Fibroblast of skin of left quadriceps (primary cell): ENCODE measurements around the gene STXBP5.
"Not testable (repeated sequence)": the region's sequence is repeated elsewhere in the genome, so short reads cannot be mapped to it uniquely, and the experiment has no call there.

Source experiments
- DNase-seq, 2 experiments: peaks; one replicate each; pipeline ENCODE4 v3.0.0-alpha.2; 2013; ENCODE audit warnings: low read depth in 2 of 2

Gene STXBP5

DNA sequence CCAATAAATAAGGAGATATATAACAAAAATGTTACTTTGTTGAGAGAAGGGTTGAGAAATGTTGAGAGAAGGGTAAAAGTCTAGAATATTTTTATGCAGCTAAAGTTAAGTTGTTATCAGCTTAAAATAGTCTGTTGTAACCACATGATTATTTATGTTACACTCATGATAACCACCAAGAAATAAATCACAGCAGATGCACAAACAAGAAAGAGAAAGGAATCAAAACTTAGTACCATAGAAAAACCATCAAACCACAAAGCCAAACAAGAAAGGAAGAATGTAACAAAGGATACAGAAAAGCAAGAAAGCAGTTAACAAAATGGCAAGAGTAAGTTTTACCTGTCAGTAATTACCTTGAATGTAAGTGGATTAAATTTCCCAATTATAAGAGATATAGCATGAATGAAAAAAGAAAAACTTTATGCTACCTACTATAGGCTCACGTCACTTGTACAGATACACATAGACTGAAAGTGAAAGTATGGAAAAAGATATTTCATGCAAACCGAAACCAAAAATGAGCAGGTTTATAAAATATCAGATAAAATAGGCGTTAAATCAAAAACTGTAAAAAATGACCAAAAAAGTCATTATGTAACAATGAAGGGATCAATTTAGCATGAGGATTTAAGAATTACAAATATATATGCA lies 93.6 kb downstream of the STXBP5 start:
- no peak for DNase-seq

DNA sequence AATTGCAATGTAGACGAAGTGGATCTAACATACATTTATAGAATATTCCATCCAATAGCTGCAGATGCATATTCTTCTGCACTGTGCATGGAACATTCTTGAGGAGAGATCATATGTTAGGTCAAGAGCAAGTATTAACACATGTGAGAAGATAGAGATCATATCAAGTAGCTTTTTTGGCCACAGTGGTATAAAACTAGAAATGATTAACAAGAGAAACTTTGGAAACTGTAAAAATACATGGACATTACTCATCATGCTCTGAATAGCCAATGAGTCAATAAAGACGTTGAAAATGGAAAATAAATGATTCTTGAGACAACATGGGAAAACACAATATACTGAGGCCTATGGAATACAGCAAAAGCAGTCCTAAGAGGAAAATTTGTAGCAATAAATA lies 94.2 kb downstream of the STXBP5 start:
- DNase-seq: no peak

DNA sequence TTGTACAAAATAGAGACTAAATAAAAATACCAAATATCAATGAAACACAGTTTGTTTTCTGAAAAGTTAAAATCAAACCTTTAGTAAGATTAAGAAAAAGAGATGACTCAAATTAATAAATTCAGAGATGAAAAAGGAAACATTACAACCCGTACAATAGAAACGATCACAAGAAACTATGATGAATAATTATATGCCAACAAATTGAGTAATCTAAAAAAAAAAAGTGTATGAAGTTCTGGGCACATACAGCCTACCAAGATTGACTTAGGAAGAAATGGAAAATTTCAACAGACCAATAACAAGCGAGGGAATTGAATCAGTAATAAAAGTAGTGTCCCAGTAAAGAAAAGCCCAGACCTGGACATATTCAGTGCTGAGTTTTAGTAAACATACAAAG lies 94.8 kb downstream of the STXBP5 start:
- DNase-seq: no peak

DNA sequence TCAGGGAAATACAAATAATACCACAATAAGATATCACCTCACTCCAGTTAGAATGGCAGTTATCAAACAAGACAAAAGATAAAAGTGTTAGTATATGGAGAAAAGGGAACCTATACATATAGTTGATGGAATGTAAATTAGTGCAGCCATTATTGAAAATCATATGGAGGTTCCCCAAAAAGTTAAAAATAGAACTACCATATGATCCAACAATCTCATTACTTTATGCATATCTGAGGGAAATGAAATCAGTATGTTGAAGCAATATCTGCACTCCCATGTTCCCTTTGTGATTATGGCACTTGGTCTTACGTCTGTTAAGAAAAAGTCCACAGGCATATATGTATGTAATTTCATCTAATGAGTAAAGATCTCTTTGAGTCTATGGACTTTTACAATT lies 96.9 kb downstream of the STXBP5 start:
- DNase-seq: no peak

DNA sequence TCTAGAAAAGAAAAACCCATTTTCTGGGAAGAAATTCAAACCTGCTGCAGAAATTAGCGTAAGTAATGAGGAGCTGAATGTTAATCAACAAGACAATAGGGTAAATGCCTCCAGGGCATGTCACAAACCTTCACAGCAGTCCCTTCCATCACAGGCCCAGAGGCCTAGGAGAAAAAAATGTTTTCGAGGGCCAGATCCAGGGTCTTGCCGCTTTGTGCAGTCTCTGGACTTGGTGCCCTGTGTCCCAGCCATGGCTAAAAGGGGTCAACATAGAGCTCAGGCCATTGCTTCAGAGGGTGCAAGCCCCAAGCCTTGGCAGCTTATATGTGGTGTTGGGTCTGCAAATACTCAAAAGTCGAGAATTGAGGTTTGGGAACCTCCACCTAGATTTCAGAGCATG lies 99.8 kb downstream of the STXBP5 start:
- DNase-seq: no peak

DNA sequence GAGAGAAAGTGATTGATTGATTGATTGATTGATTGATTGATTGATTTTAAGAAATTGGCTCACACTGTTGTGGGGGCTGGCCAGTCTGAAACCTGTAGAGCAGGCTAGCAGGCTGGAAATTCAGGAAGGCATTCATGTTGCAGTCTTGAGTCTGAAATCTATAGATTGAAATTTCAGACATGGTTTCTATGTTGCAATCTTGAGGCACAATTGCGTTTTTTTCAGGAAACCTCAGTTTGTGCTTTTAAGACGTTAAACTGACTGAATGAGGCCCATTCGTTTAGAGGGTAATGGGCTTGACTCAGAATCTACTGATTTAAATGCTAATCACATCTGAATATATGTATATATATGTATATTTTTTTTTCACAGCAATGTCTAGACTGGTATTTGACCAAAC lies 106.3 kb downstream of the STXBP5 start:
- no peak for DNase-seq

DNA sequence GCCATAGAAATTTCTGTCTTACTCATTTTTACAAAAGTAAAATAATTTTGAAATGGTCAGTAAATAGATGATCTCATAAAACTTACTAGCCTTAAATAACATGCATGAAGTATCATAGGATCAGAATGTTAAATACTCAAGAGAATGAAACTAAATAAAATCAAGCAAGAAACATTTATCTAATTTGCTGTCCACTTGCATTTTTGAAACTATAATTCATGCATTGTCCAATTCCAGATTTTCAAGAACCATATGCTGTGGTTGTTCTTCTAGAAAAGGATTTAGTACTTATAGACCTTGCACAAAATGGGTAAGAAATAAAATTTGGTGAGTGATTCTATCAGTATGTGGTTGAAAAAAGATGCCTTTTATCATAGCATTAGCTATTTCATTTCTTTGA lies 107.0 kb downstream of the STXBP5 start:
- peak; percentile 12 to 16 for DNase-seq

DNA sequence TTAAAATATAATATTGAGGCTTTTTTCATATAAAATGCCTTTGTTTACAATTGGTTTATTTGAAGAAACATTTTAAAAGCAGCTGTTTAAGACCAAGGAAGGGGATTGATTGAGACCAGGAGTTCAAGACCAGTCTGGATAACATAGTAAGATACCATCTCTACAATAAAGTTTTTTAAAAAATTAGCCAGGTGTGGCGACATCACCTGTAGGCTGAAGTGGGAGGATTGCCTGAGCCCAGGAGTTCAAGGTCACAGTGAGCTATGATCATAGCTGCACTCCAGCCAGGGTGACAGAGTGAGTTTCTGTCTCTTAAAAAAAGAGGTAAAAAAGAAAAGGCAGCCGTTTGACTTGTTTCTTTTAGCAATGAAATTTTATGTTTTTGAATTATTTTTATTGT lies 117.0 kb downstream of the STXBP5 start:
- DNase-seq: no peak

DNA sequence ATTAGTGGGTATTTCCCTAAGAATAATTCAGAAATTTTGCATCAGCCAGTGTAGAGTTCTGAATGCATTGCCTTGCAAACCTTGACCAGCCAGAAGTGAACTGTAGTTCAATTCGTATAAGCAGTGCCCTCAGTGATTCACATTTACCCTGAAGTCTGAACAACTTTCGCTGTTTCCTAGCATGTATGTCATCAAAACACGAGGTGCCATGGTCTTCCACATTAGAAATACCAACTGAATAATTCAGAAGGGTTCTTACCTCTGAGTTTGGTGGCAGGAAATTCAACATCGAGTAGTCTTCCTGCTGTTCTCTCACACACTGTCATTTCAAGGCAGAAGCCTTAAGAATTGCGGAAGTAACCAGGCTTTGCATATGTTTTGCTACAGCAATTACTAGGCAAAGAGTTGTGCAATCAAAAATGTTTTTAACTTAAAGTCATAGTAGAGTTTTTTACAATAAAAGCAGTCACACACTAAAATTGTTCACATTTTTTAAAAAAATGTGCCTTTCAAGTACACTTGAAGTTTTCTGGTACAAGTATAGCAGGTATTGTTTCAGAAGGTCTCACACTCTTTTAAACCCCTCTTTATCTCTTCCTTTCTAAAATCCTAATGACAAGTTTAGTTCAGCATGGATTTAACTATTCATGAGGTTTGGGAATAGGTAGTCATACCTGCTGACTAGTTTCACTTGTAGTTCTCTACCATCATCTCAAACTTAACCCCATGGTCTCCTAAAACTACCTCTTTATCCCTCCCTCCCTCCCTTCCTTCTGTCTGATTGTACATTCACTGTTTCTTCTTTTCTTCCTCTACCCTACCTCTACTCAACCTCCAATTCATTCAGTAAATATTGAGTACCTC lies 118.3 kb downstream of the STXBP5 start:
- peak; percentile 26 to 39 for DNase-seq

DNA sequence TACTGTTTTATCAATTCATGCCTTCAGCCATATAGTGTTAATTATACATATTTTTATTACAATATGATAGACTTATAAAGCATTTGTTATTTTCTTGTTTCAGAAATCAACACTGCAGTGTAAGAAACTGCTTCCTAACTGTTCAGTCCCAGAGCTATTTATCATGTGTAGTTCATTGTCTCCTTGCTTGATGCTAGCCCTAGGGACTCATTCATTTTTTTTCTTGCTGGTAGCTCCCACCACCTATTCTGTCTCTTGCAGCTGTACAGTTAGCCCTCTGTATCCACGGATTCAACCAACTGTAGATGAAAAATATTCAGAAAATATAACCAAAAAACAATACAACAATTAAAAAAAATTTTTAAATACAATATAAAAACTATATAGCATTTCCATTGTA lies 121.3 kb downstream of the STXBP5 start:
- no peak for DNase-seq

DNA sequence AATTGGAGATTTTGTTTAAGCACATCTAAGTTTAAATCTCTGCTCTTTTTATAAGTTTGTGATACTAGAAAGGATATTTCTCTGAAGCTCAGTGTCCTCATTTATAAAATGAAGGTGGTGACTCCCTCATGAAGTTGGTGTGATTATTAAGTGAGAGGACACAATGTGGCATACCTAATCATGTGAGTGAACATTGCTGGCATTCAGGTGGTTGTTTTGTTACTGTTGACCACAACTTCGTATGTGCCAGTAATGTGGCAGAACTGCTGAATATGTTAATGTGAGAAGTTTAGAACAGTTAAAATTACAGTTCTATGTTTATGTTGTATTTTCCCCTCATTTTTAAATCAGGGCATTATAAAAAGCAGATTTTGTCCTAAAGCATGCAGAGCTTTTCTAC lies 127.2 kb downstream of the STXBP5 start:
- DNase-seq: no peak

DNA sequence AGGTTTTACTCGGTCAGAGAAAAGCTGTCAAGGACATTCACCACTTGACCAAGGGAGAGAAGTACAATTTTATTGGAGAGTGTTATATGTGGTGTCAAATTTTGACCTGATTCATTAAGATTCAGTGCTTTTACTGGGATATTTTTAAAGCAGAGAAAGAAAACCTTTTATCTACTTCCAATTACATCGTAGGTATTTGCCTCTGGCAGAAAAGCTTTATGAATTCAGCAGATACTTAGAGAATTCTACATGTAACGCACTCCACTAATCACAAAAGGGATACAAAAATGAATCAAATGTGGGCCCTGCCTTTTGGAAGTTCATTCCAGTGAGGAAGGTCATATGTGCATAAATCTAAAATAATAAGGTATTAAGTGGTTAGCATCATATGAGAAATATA lies 133.7 kb downstream of the STXBP5 start:
- no peak for DNase-seq

DNA sequence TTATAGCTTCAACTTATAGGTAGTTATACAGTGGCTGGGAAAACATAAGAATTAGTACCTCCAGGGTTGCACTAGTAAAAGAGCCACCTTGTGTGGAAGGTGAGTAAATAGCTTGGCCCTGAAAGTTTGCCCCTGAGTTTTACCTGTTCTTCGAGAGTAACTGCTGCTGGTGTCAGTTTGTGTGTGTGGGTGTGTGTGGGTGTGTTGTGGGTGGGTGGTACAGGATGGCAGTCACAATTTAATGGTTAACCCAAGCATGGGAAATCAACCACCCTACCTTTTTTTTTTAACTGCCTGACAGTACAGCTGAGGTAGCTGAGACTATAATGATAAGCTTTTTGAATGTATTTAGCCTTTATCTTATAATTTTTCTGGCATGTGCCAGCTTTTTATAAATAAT lies 137.3 kb downstream of the STXBP5 start:
- DNase-seq: no peak

DNA sequence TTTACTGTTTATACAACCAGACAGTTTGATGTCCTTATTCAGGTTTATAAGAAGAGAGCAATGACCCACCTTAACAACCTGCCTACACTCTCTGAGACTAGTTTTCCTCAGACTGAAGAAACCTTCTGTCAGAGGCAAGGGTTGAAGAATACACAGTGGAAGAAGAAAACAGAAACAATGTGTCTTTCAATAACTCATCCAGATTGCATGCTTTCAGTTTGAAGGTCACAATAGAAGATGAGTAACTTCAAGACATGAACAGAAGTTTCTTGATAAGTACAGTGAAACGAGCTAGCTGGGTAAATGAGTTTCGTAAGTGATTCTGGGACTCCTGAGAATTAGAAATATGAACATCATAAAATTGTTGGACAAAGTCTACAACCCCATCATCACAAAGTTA lies 141.7 kb downstream of the STXBP5 start:
- DNase-seq: no peak

DNA sequence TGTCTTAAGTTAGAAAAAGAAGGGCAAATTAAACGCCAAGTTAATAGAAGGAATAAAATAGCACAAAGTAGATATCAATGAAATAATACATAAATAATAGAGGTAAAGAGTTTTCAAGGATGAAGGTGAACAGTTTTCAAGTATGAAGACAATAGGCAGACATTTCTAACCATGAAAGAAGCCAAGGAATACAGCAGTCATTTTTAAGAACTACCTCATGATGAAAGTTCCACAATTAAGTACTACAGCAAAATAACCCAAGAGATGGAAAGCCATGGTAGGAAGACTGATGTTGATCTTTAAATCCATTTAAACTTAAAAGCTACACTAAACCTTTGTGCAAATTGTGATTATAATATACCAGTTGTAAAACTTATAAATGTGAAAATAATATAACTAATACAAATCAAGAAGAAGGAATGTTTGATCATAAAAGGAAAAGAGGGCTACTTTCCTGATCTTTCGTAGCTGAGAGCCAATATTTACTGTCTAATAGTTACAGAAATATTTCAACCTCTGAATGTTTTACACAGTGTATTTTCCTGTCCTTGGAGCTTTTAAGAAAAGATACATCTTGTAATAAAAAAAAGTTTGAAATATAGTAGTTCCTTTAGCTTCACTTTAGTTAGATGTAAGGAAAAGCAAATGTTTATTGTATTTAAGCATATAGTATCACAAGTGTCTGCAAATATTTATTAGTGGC lies 143.1 kb downstream of the STXBP5 start:
- DNase-seq: no peak

DNA sequence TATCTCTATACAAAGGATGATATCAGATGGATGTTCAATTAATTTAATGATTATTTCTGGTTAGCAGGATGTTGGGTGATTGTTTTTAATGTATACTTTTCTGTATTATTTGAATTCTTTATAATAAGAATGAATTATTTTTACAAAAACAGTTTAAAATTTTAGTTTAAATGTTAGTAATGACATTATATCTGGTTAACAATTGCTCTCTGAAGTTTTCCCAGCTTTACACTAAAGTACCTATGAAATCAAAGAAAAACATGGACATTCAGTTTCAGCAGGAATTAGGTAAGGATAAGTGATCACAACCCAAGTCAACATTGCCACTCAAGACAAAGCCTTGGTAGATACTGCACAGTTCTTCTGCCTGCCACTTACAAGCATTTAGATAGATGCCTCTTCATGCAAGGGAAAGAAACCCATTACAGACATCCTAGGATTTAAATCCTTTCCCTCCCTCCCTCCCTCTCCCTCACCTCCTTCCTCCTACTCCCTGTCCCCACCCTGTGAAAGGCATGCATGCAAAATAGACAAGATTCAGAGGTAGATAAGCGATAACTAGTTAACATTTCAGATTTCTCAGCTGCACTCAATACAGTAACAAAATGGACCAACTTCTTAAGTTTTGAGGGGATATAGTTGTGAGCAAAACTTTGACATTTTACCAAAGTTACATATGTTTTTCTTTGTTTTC lies 143.8 kb downstream of the STXBP5 start:
- no peak for DNase-seq

DNA sequence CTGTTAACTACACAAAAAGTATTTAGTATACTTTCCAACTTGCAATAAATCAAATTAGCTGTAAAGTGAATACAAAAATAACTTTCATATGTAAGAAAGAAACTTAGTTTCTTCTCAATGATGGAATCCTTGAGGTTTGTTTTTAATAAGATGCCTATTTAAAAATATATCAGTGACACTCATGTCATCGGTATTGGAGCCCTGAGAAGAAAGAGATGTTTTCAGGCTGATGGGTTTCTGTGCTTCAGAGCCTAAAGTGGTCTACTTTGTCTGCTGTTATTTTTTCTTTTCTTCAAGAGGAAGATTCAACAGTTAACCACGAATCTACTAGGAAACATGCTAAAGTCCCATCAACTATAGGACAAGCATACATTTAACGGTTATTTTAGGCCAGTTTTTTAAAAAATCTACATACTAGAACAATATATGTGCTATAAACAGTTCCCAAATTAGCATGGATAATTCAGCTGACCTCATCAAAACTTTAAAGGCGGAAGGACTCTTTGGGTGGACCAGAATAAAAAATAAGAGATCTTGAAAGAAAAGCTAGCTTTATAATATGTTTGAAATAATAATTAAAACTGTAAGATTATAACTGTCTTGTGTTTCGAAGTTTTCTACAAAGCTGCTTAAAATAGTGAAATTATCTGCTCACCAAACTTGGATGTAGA lies 157.2 kb downstream of the STXBP5 start:
- DNase-seq: peak; percentile 13 to 20

DNA sequence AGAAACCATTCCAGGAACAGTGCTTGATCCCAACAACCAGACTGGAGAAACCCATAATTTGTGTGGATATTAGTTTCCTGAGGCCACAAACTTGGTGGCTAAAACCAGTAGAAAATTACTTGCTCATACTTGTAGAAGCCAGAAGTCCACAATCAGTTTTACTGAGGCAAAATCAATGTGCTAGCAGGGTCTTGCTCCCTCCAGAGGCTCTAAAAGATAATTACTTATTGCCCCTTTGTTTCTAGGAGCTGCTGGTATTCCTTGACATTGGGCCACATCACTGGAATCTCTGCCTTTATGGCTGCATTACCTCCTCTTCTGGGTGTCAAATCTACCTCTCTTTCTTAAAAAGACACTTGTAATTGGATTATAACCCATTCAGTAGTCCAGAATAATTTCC lies 162.1 kb downstream of the STXBP5 start:
- no peak for DNase-seq

DNA sequence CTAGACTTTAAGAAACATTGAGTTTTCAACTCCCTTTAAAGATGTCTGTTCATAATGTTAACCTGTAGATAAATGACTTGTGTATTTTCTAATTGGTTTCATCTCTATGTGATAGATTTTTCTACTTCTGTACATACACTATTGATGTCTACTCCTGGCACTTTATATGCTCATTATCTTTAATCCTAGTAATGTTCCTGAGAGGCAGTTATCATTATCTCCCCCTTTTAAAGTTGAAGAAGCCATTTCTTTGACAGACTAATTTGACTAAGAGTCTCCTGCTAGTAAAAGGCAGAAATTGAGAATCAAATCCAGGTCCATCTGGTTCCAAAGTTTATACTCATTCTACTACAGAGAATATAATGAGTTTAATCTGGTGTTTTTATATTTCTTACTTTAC lies 167.1 kb downstream of the STXBP5 start:
- DNase-seq: no peak

DNA sequence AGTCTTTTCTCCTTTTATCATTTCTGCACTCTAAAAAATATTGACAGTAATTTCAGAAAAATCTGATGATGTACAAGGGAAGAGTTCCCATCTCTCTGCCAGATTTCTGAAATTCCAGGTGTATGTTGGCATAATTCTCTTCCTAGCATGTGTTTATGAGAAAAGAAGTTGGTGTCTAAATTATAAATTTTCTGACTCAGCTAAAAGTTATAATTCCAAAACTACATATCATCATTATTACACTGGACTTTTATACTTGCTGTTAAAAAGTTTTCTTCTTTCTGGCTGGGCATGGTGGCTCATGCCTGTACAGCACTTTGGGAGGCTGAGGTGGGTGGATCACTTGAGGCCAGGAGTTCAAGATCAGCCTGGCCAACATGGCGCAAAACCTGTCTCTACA lies 168.6 kb downstream of the STXBP5 start:
- DNase-seq: no peak

DNA sequence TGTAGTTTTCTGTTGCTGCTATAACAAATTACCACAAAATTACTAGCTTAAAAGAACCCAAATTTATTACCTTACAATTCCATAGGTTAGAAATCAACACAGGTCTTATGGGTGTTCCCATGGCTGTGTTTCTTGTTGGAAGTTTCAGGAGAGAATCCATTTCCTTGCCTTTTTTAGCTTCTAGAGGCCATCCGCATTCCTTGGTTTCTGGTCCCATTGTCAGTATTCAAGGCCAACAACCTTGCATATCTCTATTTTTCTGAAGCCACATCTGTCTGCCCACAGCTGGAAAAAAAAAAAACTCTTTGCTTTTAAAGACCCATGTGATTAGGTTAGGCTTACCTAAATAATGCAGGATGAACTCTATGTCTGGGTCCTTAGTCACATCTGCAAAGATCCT lies 174.6 kb downstream of the STXBP5 start:
- no peak for DNase-seq

DNA sequence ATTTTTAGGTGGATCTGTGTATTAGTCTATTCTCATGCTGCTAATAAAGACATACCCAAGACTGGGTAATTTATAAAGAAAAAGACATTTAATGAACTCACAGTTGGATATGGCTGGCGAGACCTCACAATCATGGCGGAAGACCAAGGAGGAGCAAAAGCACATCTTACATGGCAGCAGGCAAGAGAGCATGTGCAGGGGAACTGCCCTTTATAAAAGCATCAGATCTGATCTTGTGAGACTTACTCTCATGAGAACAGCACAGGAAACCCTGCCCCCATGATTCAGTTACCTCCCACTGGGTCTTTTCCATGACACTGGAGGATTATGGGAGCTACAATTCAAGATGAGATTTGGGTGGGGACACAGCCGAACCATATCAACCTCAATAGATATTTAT lies 176.6 kb downstream of the STXBP5 start:
- not testable (repeated sequence) for DNase-seq
